Endodermal cell (in vitro differentiated cells): ENCODE measurements around the gene SART1. TPM values are rescaled to one million over a fixed set of nuclear protein-coding genes. Genes with fewer than 3 reads are reported as not detected.
A peak's percentile ranks its signal among the peaks of the same experiment; 100 is the strongest.

ENCODE experiments used
- DNase-seq: peaks from one replicate; pipeline ENCODE4 v3.0.0-alpha.2; 2017
- H3K27ac ChIP-seq: 2 replicates; pipeline ENCODE4 v1.5.1; 2013; ENCODE audit warnings: mild to moderate bottlenecking, low read depth, low read length, moderate library complexity
- H3K27me3 ChIP-seq: 2 replicates; pipeline ENCODE4 v1.6.1; 2013; ENCODE audit warnings: mild to moderate bottlenecking, low read length, moderate library complexity; ENCODE audit not compliant: insufficient read depth, control insufficient read depth, poor library complexity, severe bottlenecking
- H3K36me3 ChIP-seq: 2 replicates; pipeline ENCODE4 v1.7.0; 2013; ENCODE audit warnings: mild to moderate bottlenecking, low read length, moderate library complexity; ENCODE audit not compliant: control insufficient read depth, insufficient read depth
- H3K4me1 ChIP-seq: one replicate; pipeline ENCODE4 v1.7.0; 2013; ENCODE audit warnings: low read length; ENCODE audit not compliant: control insufficient read depth, insufficient read depth
- H3K4me3 ChIP-seq: 2 replicates; pipeline ENCODE4 v1.5.1; 2013; ENCODE audit warnings: mild to moderate bottlenecking, low read length, moderate library complexity
- H3K9ac ChIP-seq: 2 replicates; pipeline ENCODE4 v1.6.1; 2013; ENCODE audit warnings: mild to moderate bottlenecking, low read length, moderate library complexity; ENCODE audit not compliant: poor library complexity, severe bottlenecking; ENCODE audit errors: extremely low read depth
- H3K9me3 ChIP-seq: 2 replicates; pipeline ENCODE4 v1.6.1; 2013; ENCODE audit warnings: mild to moderate bottlenecking, low read length, moderate library complexity; ENCODE audit not compliant: control insufficient read depth
- H3K27ac Mint-ChIP-seq: 2 replicates; pipeline ENCODE4 v1.8.0; 2020; ENCODE audit warnings: mixed read lengths
- H3K27me3 Mint-ChIP-seq: 2 replicates; pipeline ENCODE4 v1.8.0; 2021; ENCODE audit warnings: mild to moderate bottlenecking, mixed read lengths; ENCODE audit not compliant: insufficient read depth
- H3K36me3 Mint-ChIP-seq: 2 replicates; pipeline ENCODE4 v1.8.0; 2020; ENCODE audit warnings: low read depth, mixed read lengths
- H3K4me1 Mint-ChIP-seq: 2 replicates; pipeline ENCODE4 v1.8.0; 2020; ENCODE audit warnings: mixed read lengths
- H3K4me3 Mint-ChIP-seq: 2 replicates; pipeline ENCODE4 v1.8.0; 2020; ENCODE audit warnings: mild to moderate bottlenecking, moderate library complexity, mixed read lengths
- H3K9me3 Mint-ChIP-seq: 2 replicates; pipeline ENCODE4 v1.8.0; 2020; ENCODE audit warnings: mild to moderate bottlenecking, mixed read lengths
- whole genome bisulfite sequencing, 2 experiments: methylation state at CpG; one replicate each; pipeline versions ENCODE4 v1.1.5 to v1.1.7; 2013; ENCODE audit warnings: missing lambda C conversion rate in 2 of 2, mixed read lengths in 1 of 2; ENCODE audit not compliant: insufficient coverage in 1 of 2, insufficient read length in 1 of 2; 5-methylcytosine and 5-hydroxymethylcytosine counted together
- total RNA-seq, 2 donors: library from RNA; stranded (reverse); fragmentation: NEBNext Ultra II Directional in 1 of 2; extraction: Animal tissue kit (Norgen Biotek cat#: 25700) in 1 of 2; gene quantifications; 2 replicates in 1 of 2; 3 replicates in 1 of 2; pipeline ENCODE4 v1.2.1, GENCODE V29; 2021
- TF ChIP-seq, protein P1 (sequence below): fragments of 200-600 bp; sonication (generic); conservative IDR thresholded peaks from 2 replicates; pipeline ENCODE4 v1.5.0; 2021; ENCODE audit warnings: antibody characterized with exemption, mild to moderate bottlenecking

SART1 gene
- total RNA-seq, 2 donors from 2014 or later, result 50.6 to 52.0 TPM

DNA sequence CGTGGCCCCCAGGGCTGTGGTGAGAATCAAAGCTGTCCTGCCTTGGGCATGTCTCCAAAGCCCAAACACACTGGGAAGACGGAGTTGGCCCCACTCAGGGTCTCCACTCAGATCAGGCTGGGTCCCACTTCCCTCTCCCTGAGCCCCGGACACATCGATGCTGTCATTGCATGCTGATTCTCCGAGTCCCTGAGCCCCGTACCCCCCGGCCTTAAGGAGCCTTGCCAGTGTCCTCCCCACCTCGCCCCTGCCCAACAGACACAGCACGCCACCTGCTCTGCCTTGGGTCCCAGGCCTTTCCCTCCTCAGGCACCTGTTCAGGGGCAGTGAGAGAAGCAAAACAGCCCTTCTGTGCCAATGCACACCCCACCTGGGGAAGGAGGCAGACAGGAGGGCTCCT is 25.8 kb downstream of the SART1 start:
- Histone ChIP-seq H3K27me3 (no peaks in the 10 kb centered on the region), H3K36me3 (peaks cover 4% of the 10 kb centered on the region)

DNA sequence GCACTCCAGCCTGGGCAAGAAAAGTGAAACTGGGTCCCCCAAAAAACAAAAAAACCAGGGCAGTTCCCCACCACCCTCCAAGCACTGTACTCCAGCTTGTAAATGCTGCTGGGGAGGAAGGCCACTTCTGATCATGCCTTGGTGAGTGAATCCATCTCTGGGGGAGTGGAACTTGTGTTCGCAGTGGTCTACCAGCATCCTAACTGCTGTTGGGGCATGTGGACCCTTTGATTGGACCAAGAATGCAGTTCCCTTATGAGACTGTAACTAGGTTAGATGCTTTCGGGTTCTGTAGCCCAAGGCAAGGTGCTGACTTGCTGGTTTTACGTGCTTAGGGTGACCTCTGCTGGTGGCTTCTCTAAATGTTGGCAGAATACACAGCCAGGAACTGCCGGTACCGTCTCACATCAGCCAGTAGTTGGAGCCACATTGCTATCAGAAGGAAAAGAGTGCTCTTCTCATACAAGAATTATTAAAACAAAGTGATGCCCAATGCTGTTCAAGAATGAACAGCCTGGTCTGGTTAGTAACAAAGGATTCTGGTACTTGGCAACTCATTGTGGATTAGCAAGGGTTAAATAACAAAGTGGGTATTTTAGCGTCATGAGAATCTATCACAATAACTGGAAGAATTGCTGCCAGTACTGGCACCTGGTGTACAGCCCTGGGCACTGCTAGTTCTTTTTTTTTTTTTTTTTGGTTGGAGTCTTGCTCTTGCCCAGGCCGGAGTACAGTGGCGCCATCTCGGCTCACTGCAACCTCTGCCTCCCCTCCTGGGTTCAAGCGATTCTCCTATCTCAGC is 27.5 kb downstream of the SART1 start:
- Histone ChIP-seq H3K27me3 (no peaks in the 10 kb centered on the region), H3K9me3 (no peaks in the 10 kb centered on the region), H3K36me3 (peaks cover 4% of the 10 kb centered on the region), H3K4me1 (no peaks in the 10 kb centered on the region), H3K27ac (no peak overlapping the region), H3K4me3 (no peak overlapping the region), H3K9ac (no peak overlapping the region)
- H3K9me3 Mint-ChIP-seq, result no peaks in the 10 kb centered on the region
- DNase-seq, result peak; percentile 97
- H3K4me1 Mint-ChIP-seq, result no peaks in the 10 kb centered on the region
- peaks cover 11% of the 10 kb centered on the region for H3K36me3 Mint-ChIP-seq
- WGBS, 2 experiments, result 30 to 58% methylated on average over 6 to 10 of the region's 10 CpGs
- H3K27me3 Mint-ChIP-seq, result no peaks in the 10 kb centered on the region
- H3K27ac Mint-ChIP-seq, result no peak overlapping the region
- no peak overlapping the region for H3K4me3 Mint-ChIP-seq
- TF ChIP-seq, protein P1, sequence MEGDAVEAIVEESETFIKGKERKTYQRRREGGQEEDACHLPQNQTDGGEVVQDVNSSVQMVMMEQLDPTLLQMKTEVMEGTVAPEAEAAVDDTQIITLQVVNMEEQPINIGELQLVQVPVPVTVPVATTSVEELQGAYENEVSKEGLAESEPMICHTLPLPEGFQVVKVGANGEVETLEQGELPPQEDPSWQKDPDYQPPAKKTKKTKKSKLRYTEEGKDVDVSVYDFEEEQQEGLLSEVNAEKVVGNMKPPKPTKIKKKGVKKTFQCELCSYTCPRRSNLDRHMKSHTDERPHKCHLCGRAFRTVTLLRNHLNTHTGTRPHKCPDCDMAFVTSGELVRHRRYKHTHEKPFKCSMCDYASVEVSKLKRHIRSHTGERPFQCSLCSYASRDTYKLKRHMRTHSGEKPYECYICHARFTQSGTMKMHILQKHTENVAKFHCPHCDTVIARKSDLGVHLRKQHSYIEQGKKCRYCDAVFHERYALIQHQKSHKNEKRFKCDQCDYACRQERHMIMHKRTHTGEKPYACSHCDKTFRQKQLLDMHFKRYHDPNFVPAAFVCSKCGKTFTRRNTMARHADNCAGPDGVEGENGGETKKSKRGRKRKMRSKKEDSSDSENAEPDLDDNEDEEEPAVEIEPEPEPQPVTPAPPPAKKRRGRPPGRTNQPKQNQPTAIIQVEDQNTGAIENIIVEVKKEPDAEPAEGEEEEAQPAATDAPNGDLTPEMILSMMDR, result peak; percentile 99

More for the DNA sequence above, 25.8 kb downstream of the SART1 start:
- TF ChIP-seq, protein P1, result no peak
- DNase-seq, result no peak
- no peak overlapping the region for H3K27ac Mint-ChIP-seq
- H3K27me3 Mint-ChIP-seq, result no peaks in the 10 kb centered on the region
- H3K4me3 Mint-ChIP-seq, result no peak overlapping the region
- peaks cover 9% of the 10 kb centered on the region for H3K36me3 Mint-ChIP-seq
- Histone ChIP-seq H3K4me1 (no peaks in the 10 kb centered on the region), H3K4me3 (no peak overlapping the region), H3K9ac (no peak overlapping the region), H3K9me3 (no peaks in the 10 kb centered on the region), H3K27ac (no peak overlapping the region)
- WGBS, 2 experiments, result 82 to 83% methylated on average over 4 to 9 of the region's 9 CpGs
- H3K4me1 Mint-ChIP-seq, result no peaks in the 10 kb centered on the region
- no peaks in the 10 kb centered on the region for H3K9me3 Mint-ChIP-seq

DNA sequence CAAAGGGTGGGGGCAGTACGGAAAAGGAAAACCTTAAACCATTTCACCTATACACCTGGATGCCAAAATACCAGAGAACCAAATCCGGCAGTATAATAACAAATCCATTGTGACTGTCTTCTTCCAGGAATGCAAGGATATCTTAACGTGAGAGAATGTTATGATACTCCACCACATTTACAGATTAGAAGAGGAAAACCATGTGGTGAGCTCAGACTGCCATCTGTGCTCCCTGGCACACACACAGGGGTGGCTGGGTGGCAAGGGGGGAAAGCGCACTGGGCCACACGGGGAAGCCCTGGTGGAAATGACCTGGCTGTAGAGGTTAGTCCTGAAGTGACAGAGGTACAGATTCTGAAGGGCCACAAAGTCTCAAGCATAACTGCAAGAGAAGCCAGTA is 30.5 kb downstream of the SART1 start:
- no peaks in the 10 kb centered on the region for H3K9me3 ChIP-seq
- TF ChIP-seq, protein P1, result no peak
- Mint-ChIP-seq H3K36me3 (peaks cover 19% of the 10 kb centered on the region), H3K4me3 (no peak overlapping the region), H3K9me3 (no peaks in the 10 kb centered on the region), H3K4me1 (no peaks in the 10 kb centered on the region), H3K27me3 (no peaks in the 10 kb centered on the region), H3K27ac (no peak overlapping the region)
- no peaks in the 10 kb centered on the region for H3K27me3 ChIP-seq
- no peaks in the 10 kb centered on the region for H3K4me1 ChIP-seq
- no peak overlapping the region for H3K27ac ChIP-seq
- 94 to 96% methylated on average over 3 to 5 of the region's 5 CpGs for WGBS, 2 experiments
- no peak for DNase-seq
- H3K36me3 ChIP-seq, result peaks cover 14% of the 10 kb centered on the region
- no peak overlapping the region for H3K9ac ChIP-seq
- no peak overlapping the region for H3K4me3 ChIP-seq
